ENCODE results near the gene ABCB9.

DNA sequence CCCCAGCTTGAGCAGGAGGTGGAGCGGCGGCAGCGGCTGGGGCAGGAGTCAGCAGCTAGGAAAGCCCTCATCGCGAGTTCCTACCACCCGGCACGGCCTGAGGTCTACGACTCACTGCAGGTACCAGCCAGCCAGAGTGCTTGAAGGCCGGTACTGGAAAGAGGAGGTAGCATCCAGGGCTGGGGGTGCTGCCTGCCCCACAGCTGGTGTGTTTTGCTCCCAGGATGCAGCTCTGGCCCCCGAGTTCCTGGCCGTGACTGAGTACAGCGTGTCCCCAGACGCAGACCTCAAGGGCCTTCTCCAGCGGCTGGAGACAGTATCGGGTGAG is 10.3 kb upstream of the ABCB9 start:
- TF ChIP-seq, protein P1, sequence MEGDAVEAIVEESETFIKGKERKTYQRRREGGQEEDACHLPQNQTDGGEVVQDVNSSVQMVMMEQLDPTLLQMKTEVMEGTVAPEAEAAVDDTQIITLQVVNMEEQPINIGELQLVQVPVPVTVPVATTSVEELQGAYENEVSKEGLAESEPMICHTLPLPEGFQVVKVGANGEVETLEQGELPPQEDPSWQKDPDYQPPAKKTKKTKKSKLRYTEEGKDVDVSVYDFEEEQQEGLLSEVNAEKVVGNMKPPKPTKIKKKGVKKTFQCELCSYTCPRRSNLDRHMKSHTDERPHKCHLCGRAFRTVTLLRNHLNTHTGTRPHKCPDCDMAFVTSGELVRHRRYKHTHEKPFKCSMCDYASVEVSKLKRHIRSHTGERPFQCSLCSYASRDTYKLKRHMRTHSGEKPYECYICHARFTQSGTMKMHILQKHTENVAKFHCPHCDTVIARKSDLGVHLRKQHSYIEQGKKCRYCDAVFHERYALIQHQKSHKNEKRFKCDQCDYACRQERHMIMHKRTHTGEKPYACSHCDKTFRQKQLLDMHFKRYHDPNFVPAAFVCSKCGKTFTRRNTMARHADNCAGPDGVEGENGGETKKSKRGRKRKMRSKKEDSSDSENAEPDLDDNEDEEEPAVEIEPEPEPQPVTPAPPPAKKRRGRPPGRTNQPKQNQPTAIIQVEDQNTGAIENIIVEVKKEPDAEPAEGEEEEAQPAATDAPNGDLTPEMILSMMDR (IDR thresholded peaks at IDR 0.05), result no peak
- TF ChIP-seq EZH2 (IDR thresholded peaks at IDR 0.05; ENCODE audit: borderline replicate concordance, insufficient read depth, low read depth, low read length, poor library complexity, severe bottlenecking), result no peak

Measured in B cell (primary cell).